GM19324 (cell line): ENCODE data around the gene RRAS2.

ENCODE experiments used
- ATAC-seq: cut with Tn5 transposase; IDR thresholded peaks from one replicate; pipeline ENCODE4 v1.9.1; 2021; ENCODE audit warnings: mild to moderate bottlenecking, moderate library complexity; ENCODE audit not compliant: unreplicated experiment, low FRiP score

The RRAS2 gene

DNA sequence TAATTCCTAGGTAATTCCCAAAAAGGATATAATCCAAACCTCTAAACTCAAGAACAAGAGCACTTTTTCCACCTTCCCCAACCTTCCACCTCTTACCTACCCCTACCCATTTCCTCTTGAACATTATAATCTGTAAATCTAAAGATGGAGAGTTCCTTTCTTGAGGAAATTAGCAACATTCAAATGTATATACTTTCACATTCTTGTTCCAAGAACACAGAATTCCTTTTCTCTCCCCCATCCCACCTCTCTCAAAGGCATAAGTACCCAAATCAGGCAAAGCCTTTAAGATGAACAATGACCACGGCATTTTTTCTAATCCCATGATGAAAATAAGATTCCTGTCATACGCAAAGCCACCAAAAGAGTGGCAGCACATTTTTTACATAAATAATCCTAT, 18.3 kb downstream of the RRAS2 start:
- no peak for ATAC-seq

DNA sequence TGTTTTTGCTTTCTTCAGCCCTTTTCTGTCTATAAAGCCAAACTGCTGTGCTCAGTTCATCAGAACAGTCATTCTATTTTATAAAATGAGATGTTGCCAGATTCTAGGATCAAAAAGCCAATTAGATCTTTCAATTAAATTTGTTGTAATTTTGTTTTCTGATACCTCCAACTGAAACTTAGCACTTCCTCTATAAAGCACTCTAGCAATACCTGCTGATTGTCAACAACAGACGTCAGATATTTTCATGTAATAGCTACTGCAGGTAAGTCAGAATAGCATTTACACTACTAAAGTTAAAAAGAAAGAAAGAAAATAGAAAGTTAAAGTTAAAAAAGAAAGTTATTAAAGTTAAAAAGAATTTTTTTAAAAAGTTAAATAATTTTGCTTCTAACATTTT, 19.6 kb downstream of the RRAS2 start:
- no peak for ATAC-seq

DNA sequence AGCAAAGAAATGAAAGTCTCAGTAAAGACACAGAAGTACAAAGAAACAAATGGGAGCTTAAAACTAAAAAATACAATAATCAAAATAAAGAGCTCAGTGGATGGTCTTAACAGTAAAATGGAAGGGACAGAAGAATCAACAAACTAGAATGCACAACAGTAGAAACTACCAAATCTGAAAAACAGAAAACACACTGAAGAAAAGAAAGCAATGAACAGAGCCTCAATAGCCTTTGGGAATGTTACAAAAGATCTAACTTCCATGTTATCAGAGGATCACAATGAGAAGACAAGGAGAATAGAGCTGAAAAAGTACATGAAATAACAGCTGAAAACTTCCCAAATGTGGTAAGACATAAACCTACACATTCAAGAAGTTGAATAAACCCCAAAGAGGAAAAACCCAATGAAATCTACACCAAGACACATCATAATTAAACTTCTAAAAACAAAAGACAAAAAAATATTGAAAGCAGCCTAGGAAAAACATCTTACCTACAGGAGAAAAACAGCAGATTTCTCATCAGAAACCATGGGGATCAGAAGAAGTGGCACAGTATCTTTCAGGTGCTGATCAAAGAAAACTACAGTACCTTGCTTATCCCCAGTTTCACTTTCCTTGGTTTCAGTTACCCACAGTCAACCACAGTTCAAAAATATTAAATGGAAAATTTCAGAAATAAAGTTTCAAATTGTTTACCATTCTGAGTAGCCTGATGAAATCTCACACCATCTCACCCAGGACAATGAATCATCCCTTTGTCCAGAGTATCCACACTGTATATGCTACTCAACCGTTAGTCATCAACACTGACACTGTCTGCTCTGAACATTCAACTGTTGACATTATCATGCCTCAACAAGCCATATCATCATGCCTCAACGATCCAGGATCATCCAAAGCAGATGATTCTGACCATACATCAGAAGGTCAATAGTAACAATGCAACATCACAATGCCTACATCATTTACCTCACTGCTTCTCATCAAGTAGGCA, 22.2 kb downstream of the RRAS2 start:
- ATAC-seq, result no peak

DNA sequence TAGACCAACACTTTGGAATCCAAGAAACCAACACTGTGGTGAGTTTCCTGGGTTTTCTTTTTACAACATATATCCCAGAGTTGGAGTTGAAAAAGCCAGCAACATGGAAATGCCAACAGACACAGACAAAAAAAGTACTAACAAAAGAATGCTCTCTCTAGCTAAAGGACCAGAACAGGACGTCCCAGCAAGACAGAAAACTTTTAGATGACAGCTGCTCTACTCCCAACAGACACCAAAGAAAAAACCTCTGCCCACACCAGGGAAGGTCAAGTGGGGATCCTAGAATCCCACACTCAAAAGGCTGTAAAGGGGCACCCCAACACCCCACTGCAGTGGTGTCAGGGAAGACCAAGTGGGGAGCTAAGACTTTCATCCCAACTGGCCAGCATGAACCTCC, 23.3 kb downstream of the RRAS2 start:
- ATAC-seq, result no peak

DNA sequence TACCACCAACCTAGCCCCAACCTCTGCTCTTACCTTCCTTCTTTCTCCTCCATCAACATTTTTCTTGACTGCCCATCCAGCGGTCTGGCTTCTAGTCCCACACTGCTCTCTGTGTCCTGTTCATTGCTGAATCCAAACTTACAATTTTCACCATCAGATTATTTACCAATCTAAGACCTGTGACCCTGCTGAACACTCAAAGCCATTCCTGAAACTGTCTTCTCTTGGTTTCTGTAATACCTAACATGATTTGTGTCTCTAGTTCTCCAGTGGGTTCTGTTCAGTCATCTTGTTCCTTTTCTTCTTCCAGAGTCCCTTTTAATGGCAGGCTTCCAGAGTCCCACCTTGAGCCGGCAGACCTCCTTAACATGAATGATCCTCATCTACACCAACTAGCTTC, 24.1 kb downstream of the RRAS2 start:
- ATAC-seq, result no peak

DNA sequence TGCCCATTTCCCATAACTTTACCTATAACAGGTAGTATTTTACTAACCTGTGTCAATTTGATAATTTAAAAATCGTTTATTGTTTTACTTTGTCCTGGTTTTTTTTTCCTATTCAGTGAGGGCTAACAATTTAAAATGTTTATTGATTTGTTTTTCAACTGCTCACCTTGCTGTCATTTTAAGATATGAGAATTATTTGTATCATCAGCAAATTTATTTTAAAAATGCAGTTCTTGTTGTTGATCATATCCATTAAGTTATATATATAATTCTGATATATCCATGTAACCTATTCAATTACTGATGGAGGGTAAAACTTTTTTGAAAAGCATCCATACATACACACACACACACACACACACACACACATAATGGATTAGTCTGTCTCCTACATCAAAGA, 24.8 kb downstream of the RRAS2 start:
- ATAC-seq, result no peak

DNA sequence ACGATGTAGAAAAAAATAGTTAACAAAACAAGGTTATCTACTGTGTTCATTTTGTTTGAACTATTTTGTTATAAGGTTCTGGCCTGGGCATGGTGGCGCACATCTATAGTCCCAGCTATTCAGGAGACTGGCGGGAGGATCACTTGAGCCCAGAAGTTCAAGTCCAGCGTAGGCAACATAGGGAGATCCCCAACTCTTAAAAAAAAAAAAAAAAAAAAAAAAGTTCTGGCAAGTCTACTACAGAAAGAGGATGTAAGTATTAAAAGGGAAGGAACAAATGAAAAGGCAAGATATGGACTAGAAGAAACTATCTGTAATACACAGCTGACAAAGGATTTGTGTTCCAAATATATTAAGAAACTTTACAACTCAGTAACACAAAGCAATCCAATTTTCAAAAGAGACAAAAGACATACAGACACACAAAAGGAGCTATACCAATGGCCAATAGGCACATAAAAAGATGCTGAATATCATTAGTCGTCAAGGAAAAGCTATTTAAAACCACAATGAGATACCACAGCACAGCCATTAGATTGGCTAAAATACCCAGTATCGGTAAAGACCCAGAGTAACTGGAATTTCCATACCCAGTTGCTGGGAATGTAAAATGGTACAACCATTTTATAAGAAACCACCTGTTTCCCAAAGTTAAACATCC, 27.4 kb downstream of the RRAS2 start:
- ATAC-seq, result no peak

DNA sequence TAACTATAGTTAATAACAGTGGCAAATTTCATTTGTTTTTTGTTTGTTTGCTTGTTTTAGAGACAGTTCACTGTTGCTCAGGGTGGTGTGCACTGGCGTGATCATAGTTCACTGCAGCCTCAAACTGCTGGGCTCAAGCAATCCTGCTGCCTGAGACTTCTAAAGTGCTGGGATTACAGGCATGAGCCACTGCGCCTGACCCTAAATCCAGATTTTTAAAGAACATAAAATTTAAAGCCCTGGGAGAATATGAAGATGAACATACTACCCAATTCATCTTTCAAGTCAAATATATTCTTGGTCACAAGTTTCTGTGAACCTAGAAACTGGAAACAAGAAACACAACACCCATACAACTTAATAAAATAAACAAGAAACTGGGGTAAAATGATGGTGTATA, 28.1 kb downstream of the RRAS2 start:
- no peak for ATAC-seq

DNA sequence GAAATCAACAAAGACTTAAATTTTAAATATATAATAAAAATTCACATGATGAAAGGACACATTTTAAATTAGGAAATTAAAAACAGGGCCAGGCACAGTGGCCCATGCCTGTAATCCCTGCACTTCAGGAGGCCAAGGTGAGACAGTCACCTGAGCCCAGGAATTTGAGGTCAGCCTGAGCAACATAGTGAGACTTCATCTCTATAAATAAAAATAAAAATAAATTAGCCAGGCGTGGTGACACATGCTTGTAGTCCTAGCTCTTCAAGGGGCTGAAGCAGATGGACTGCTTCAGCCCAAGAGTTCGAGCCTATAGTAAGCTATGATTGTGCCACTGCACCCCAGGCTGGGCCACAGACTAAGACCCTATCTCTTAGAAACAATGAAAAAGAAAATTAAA, 29.3 kb downstream of the RRAS2 start:
- no peak for ATAC-seq

DNA sequence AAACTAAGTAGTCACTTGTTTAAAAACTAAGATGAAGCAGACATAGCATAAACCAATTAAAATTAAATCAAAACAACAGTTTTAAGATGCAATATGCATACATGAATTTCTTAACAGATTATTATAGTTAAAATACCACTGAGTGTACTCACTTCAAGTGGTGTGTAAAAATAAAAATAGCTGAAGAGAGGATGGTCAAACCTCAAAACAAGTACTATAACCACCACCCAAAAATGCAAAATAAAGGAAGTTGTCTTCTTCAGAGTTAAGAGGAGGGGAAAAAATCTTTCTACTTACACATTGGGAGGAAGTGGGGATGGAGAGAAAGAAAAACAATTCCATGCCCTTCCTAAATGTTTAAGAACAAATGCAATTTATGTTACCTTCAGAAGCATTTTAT, 31.9 kb downstream of the RRAS2 start:
- no peak for ATAC-seq

DNA sequence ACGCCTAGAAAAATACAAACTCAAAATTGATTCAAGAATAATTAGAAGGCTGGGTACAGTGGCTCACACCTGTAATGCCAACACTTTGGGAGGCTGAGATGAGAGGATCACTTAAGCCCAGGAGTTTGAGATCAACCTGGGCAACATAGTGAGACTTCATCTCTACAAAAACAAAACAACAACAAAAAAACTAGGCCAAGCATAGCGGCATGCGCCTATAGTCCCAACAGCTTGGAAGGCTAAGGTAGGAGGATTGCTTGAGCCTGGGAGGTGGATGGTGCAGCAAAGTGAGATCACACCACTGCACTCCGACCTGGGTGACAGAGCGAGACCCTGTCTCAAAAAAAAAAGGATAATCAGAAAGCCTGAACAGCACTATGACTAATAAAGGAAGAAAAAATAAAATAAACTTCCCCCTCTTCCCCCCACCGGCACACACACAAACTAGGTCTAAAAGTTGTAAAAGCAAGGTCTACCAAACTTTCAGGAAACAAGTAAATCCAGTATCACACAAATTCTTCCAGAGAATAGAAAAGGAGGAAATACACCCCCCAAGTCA, 35.8 kb downstream of the RRAS2 start:
- ATAC-seq, result no peak

DNA sequence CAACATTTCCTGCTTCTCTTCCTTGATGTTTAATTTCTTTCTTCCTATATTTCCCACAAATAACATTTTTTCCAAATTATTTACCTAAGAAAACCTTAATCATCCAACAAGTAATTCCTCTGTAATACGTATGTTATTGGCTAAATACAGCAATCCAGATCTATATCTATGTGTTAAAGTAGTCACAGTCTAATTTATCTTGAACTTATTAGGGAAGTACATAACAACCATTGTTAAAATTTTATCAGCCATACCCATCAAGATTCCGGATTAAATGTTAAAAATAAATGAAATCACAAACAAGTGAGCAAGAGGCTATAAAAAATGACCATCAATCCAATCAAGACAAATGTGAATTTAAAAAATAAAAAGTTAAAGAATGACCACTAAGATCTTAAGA, 36.5 kb downstream of the RRAS2 start:
- no peak for ATAC-seq

DNA sequence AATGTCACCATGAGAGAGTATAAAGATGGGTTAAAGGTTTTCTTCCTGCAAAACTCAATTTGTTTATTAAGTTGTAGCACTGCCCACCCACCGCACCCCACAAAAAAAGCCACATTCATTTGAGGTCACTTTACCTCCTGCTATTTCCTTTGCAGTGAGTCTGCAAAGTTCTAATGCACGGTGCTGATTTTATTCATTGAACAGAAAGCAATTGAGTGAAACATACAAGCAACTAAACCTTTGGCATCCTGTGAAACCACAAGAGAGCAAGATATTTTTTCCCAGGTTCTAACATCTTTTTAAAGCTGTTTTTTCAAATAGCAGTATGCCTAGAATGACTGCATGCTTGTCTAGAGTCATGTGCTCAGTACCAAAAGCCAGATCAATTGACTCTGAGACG, 39.0 kb downstream of the RRAS2 start:
- peak; percentile 46 for ATAC-seq

DNA sequence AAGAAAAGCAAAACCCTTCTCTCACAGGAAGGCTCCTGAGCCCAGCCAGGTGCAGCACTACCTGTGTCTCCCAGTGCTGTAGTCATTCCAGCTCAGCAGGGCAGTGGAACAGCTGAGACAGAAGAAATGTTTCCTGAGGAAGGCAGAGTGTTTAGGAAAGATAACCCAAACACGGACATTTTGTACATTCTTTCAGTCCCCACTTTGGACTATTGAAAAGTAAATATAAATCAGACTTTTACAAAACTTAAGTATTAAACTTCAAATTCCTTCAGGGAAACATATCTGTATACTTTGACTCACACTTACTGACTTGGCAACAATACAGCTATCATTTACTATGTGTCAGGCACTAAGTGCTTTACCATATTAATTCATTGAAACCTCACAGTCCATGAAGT, 40.4 kb downstream of the RRAS2 start:
- ATAC-seq, result no peak

DNA sequence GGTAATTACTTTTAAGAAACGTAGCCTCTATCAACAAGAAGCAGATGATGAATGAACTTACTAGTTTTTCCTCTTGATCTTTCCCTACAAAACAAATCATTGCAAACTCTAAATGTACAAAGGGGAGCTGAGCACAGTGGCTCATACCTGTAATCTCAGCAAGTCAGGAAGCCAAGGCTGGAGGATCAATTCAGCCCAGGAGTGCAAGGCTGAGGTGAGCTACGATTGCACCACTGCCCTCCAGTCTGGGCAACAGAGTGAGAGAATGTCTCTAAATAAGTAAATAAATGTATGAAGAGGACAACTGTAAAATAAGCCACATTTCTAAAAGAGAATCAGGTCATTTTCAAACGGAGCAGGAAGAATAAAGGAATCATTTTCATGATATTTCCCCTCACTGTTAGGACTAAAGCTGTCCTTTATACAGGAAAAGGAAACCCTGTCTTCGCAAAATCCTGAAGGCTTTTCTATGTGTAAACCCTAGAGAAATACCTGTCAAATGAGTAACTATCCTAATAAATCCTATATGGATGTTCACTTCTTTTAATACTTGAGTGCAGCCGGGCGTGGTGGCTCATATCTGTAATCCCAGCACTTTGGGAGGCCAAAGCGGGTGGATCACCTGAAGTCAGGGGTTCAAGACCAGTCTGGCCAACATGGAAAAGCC, 41.2 kb downstream of the RRAS2 start:
- no peak for ATAC-seq

DNA sequence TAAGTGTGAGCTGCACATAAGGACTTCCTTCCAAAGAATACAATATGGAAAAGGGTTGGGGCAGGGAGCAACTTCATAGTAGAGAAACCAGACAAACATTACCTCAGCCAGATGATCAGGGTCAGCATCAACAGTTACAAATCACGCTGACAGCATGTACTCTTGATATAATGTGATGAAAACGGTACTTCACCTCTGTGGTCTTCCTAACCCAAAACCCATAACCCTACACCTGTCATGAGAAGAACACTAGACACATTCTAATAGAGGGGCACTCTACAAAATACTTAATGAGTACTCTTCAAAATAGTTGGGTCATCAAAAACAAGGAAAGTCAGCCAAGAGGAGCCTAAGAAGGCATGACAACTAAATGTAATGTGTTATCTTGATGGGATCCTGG, 43.9 kb downstream of the RRAS2 start:
- no peak for ATAC-seq

DNA sequence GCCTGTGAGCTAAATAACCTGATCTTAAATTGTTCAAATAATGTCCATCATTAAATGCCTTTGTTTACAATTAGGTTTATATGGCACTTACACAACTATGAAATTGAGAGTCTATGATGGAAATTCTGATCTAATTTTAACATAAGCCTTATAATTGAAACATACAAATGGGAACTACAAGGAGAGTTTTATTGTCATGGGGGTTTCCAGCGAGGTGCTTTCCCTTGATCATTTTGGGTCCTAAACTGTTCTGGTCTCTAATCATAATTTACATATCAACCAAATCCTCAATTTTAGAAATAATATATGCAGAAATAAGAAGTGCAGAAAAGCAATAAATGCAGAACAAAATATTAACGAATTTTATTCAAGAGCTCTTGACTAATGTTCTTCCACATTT, 44.9 kb downstream of the RRAS2 start:
- no peak for ATAC-seq

DNA sequence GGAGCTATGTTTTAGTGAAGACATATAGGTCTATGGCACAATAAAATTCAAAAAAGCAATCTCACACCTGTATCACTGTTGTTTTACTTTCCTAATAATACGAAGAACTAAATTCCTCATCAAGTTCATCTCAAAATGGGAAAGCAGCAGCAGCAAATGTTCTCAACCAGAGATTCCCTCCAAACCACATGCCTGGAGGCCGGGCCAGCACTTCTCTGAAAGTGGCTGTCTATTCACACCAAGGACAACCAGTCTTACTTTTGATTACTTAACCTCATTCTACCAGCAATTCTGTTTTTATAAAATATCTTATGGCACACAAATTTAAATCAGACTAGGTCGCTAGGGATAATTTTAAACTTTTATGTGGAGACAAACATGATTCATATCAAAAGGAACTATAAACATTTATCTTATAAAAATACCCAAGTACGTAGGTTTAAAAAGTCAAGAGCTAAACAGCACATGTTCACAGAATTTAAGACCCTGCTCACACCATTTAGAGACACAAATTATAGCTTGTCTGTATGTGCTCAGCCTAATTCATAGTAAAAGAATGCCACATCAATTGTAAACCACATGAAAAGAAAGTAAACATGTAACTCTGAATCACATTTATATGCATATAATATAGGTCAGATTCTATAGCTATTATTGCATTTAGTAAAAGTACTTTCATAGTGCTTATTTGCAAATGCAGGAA, 46.1 kb downstream of the RRAS2 start:
- no peak for ATAC-seq

DNA sequence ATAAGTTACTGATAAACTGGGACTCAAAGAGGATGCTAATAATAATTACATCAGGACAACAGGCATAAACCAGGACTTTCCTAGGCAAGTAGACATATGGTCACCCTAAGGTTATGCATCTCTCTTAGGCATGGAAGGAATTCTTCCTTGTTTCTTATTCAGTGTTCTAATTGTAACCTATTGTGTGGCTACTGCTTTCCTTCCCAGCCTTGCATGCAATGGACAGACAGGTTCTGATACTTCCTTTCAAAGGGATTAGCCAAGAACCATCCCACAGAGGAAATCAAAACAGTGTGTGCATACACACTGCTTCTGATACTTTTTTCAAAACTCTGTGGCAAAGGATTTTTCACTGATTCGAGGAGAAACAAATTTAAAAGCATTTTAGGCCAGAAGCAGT, 48.3 kb downstream of the RRAS2 start:
- ATAC-seq, result no peak

DNA sequence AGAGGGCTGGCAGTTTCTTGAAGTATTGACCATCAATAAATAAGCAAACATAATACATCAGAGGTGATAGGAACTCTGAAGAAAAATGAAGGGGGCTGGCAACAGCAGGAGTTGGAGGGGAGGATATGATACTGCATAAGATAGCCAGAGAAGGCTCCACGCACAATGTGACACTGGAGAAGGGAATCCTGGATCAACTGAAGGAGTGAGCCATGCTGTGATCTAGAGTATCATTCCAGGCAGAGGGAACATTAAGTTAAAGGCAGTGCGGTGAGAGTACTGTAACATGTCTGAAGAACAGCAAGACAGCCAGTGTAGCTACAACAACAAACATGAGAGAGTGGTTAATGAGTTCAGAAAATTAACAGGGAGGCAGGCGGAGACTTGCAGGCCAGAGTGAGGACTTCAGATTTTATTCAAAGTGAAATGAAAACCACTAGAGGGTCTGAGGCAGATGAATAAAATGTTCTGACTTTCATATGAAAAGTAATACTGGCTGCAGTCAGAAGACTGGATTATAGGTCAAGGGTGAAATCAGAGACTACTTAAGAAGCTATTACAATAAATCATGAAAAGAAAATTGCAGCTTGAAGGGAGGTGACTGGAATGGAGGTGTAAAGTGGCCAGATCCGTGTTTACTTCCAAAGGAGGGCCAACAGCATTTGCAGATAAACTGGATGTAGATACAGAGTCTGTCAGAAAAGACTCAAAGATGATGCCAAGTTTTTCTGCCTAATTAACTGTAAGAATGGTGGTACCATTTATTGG, 49.4 kb downstream of the RRAS2 start:
- ATAC-seq, result peak; percentile 27
